Measurements from ENCODE around the gene VAMP8.
"Not testable (repeated sequence)": the region's sequence is repeated elsewhere in the genome, so short reads cannot be mapped to it uniquely, and the experiment has no call there.

Gene VAMP8

GRCh38 chr2:85547089-85547858, 30.1 kb upstream of the VAMP8 start:
- DNase-seq (ENCODE audit: low read depth in 2 of 2), result no peak

GRCh38 chr2:85547859-85548607, 29.4 kb upstream of the VAMP8 start:
- no peak for DNase-seq (ENCODE audit: low read depth in 2 of 2)

GRCh38 chr2:85548608-85548900, 28.8 kb upstream of the VAMP8 start:
- DNase-seq (ENCODE audit: low read depth in 2 of 2), result no peak

GRCh38 chr2:85549095-85549494, 28.3 kb upstream of the VAMP8 start:
- DNase-seq (ENCODE audit: low read depth in 2 of 2), result no peak

- DNase-seq (ENCODE audit: low read depth in 2 of 2), result no peak
Measured at GRCh38 chr2:85549826-85550225, 27.6 kb upstream of the VAMP8 start.

GRCh38 chr2:85550486-85550885, 26.9 kb upstream of the VAMP8 start:
- DNase-seq (ENCODE audit: low read depth in 2 of 2), result no peak

GRCh38 chr2:85551698-85552678, 25.4 kb upstream of the VAMP8 start:
- DNase-seq (ENCODE audit: low read depth in 2 of 2), result peak; percentile 76 to 79

- DNase-seq (ENCODE audit: low read depth in 2 of 2), result no peak
Measured at GRCh38 chr2:85553184-85553583, 24.2 kb upstream of the VAMP8 start.

- no peak for DNase-seq (ENCODE audit: low read depth in 2 of 2)
Measured at GRCh38 chr2:85554980-85555612, 22.3 kb upstream of the VAMP8 start.

GRCh38 chr2:85557130-85557529, 20.3 kb upstream of the VAMP8 start:
- DNase-seq (ENCODE audit: low read depth in 2 of 2), result no peak

- no peak for DNase-seq (ENCODE audit: low read depth in 2 of 2)
Measured at GRCh38 chr2:85558160-85558559, 19.2 kb upstream of the VAMP8 start.

GRCh38 chr2:85560403-85560726, 17.0 kb upstream of the VAMP8 start:
- DNase-seq (ENCODE audit: low read depth in 2 of 2), result not testable (repeated sequence)

- DNase-seq (ENCODE audit: low read depth in 2 of 2), result no peak
Measured at GRCh38 chr2:85560812-85561279, 16.5 kb upstream of the VAMP8 start.

GRCh38 chr2:85561280-85562212, 15.8 kb upstream of the VAMP8 start, which contains the start of gene GGCX:
Gene GGCX, minus strand, starts transcription at chr2:85561493. Its CDS starts 65 bp downstream, at chr2:85561428.
- peak; percentile 92 to 94 for DNase-seq (ENCODE audit: low read depth in 2 of 2)

GRCh38 chr2:85564144-85564563, 13.2 kb upstream of the VAMP8 start:
- DNase-seq (ENCODE audit: low read depth in 2 of 2), result no peak

GRCh38 chr2:85566265-85566664, 11.1 kb upstream of the VAMP8 start:
- DNase-seq (ENCODE audit: low read depth in 2 of 2), result no peak

- no peak for DNase-seq (ENCODE audit: low read depth in 2 of 2)
Measured at GRCh38 chr2:85575739-85576138, 1.6 kb upstream of the VAMP8 start.

GRCh38 chr2:85577063-85577385, 362 bp upstream of the VAMP8 start:
- DNase-seq (ENCODE audit: low read depth in 2 of 2), result no peak

- no peak for DNase-seq (ENCODE audit: low read depth in 2 of 2)
Measured at GRCh38 chr2:85578243-85579180, 1.1 kb downstream of the VAMP8 start.

Data from stimulated activated CD4-positive, alpha-beta T cell treated with anti-CD3 and anti-CD28 coated beads, Interleukin-4, amount 100 ng/mL, for 48 hours (primary cell).